HepG2 (cell line): ENCODE measurements around the gene GRHL1. TPM values are rescaled to one million over a fixed set of nuclear protein-coding genes. Genes with fewer than 3 reads are reported as not detected.

Experiments
- ARID2 ChIP-seq: sonication (generic); formaldehyde crosslinking; IDR thresholded peaks from 2 replicates; pipeline ENCODE4 v1.8.1; 2022; ENCODE audit warnings: mild to moderate bottlenecking, missing genetic modification reagents, borderline replicate concordance
- ARID5B ChIP-seq: IDR thresholded peaks from 2 replicates; pipeline ENCODE4 v1.4.0; 2020; ENCODE audit warnings: mild to moderate bottlenecking, missing genetic modification reagents
- ATF1 ChIP-seq: IDR thresholded peaks from 2 replicates; pipeline ENCODE4 v1.6.1; 2016; ENCODE audit warnings: mild to moderate bottlenecking, control low read depth
- BRCA1 ChIP-seq: sonication (generic); formaldehyde crosslinking; IDR thresholded peaks from 2 replicates; pipeline ENCODE4 v1.4.0; 2020; ENCODE audit warnings: missing genetic modification reagents
- BRF2 ChIP-seq: sonication (generic); formaldehyde crosslinking; IDR thresholded peaks from 2 replicates; pipeline ENCODE4 v1.8.1; 2022; ENCODE audit warnings: mild to moderate bottlenecking, missing genetic modification reagents
- CEBPZ ChIP-seq: IDR thresholded peaks from 2 replicates; pipeline ENCODE4 v1.6.1; 2012; ENCODE audit warnings: low read length, improper control_type of control experiment
- HNF4A ChIP-seq: sonication (generic); formaldehyde crosslinking; IDR thresholded peaks from 2 replicates; pipeline ENCODE4 v1.4.0; 2020; ENCODE audit warnings: missing genetic modification reagents
- MEIS1 ChIP-seq: sonication (generic); formaldehyde crosslinking; IDR thresholded peaks from 2 replicates; pipeline ENCODE4 v1.9.0; 2021; ENCODE audit warnings: mild to moderate bottlenecking, missing genetic modification reagents, moderate library complexity, borderline replicate concordance
- PAX8 ChIP-seq: sonication (generic); formaldehyde crosslinking; IDR thresholded peaks from 2 replicates; pipeline ENCODE4 v1.8.0; 2022; ENCODE audit warnings: mild to moderate bottlenecking, missing genetic modification reagents, borderline replicate concordance
- PAXIP1 ChIP-seq: sonication (generic); formaldehyde crosslinking; conservative IDR thresholded peaks from 2 replicates; pipeline ENCODE4 v1.4.0; 2020; ENCODE audit warnings: mild to moderate bottlenecking, missing genetic modification reagents, moderate library complexity
- RBFOX2 ChIP-seq: fragments of 200-400 bp; formaldehyde crosslinking; IDR thresholded peaks from 2 replicates; pipeline ENCODE4 v1.6.1; 2017; ENCODE audit warnings: low read depth, mild to moderate bottlenecking, low read length
- SIX1 ChIP-seq: sonication (generic); formaldehyde crosslinking; IDR thresholded peaks from 2 replicates; pipeline ENCODE4 v1.4.0; 2020; ENCODE audit warnings: missing genetic modification reagents, borderline replicate concordance
- SIX4 ChIP-seq: sonication (generic); formaldehyde crosslinking; IDR thresholded peaks from 2 replicates; pipeline ENCODE4 v1.4.0; 2020; ENCODE audit warnings: missing genetic modification reagents
- TEF ChIP-seq: sonication (generic); formaldehyde crosslinking; IDR thresholded peaks from 2 replicates; pipeline ENCODE4 v1.5.0; 2020; ENCODE audit warnings: missing genetic modification reagents
- TOE1 ChIP-seq: sonication (generic); formaldehyde crosslinking; IDR thresholded peaks from 2 replicates; pipeline ENCODE4 v1.4.0; 2020; ENCODE audit warnings: mild to moderate bottlenecking, missing genetic modification reagents
- ZNF205 ChIP-seq: IDR thresholded peaks from 2 replicates; pipeline ENCODE4 v1.6.1; 2018; ENCODE audit warnings: missing biosample characterization, missing genetic modification reagents
- ZNF616 ChIP-seq: sonication (generic); formaldehyde crosslinking; IDR thresholded peaks from 2 replicates; pipeline ENCODE4 v1.5.0; 2020; ENCODE audit warnings: low read depth, mild to moderate bottlenecking, missing genetic modification reagents
- polyA plus RNA-seq, 8 experiments: library from polyadenylated mRNA; depleted of rRNA in 3 of 8; stranded (reverse) in 7 of 8; unstranded in 1 of 8; fragments of >200 nt; fragmentation: Illumina TruSeq in 4 of 8; extraction: Trizol in 4 of 8; gene quantifications; 2 replicates each; pipeline versions ENCODE4 v1.2.1 to v1.2.3, GENCODE V29; 2011 to 2016; ENCODE audit warnings: low read depth in 4 of 8, missing spikeins in 1 of 8, mixed read lengths in 1 of 8; ENCODE audit not compliant: insufficient read depth in 1 of 8
- total RNA-seq, 5 experiments: library from RNA; depleted of rRNA; stranded (reverse); fragments of >200 nt; fragmentation: Illumina TruSeq; extraction: Trizol; gene quantifications; 2 replicates each; pipeline ENCODE4 v1.2.3, GENCODE V29; 2016; ENCODE audit warnings: low read depth in 1 of 5

The GRHL1 gene
- total and polyA plus RNA-seq, 2 of the 13 experiments (the other 11 are each of a cell fraction or from before 2014, with no cell fraction given): 9.3 to 12.0 TPM

- peak; percentile 45; the same call in 1 of the 2 replicates for TF ChIP-seq ARID5B
- no peak for TF ChIP-seq SIX1
- TF ChIP-seq ZNF616 (CRISPR knock-in tag): no peak
- TF ChIP-seq ATF1 (CRISPR knock-in tag): no peak
- no peak for TF ChIP-seq BRF2
- TF ChIP-seq TOE1: no peak
- no peak for TF ChIP-seq PAX8 (CRISPR knock-in tag)
- no peak for TF ChIP-seq BRCA1 (CRISPR knock-in tag)
- no peak for TF ChIP-seq SIX4
- TF ChIP-seq PAXIP1 (CRISPR knock-in tag): peak; percentile 60
- no peak for TF ChIP-seq TEF (CRISPR knock-in tag)
- no peak for TF ChIP-seq CEBPZ
- TF ChIP-seq RBFOX2: no peak
- TF ChIP-seq ZNF205 (CRISPR knock-in tag): 0 out of 2 replicates have a peak, but pooled peaks have one; percentile 27
- no peak for TF ChIP-seq MEIS1
- peak; percentile 72 for TF ChIP-seq HNF4A (CRISPR knock-in tag)
- TF ChIP-seq ARID2: 0 out of 2 replicates have a peak, but pooled peaks have one; percentile 21
These were observed 39.0 kb upstream of the GRHL1 start (continued) for GRCh38 chr2:9912468-9912867.
